GM19043 (cell line): ENCODE data around the gene TWNK.
"Not testable (repeated sequence)": the region's sequence is repeated elsewhere in the genome, so short reads cannot be mapped to it uniquely, and the experiment has no call there.

Experiments used
- ATAC-seq: cut with Tn5 transposase; IDR thresholded peaks from one replicate; pipeline ENCODE4 v1.9.1; 2021; ENCODE audit warnings: low read depth; ENCODE audit not compliant: unreplicated experiment

Gene TWNK

DNA sequence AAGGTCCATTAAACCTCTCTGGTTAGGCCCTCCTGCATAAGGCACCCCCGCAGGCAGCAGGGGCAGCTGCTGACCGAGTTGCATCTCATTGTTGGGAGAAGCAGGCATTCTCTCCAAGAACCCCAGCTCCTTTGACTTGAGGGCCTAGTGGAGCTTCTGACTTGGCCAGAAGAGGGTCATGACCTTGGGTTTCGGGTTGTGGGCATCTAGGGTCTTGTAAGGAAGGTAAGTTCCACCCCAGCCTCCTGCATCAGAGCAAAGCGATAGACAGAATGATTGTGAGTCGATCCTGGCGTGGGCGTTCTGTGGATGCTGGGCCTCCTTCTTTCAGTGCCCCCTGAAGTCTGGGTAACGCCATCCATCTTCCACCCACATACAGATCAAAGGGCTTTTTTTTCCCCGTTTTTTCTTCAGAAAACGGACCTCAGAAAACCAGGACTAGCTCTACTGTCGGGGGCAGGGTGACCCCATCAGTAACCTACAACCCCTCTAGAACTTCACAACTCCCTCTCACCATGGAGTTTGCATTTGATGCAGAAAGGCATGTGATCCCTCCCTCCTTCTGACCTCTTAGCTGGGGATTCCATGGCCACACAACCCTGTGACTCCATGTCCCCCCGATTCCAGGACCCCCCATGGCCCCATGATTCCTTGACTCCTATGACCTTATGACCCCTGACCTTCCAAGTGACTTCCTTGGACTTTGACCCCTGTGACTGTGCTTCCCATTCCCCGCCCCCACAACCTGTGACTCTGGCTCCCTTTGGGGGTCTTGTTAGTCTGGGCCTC is 15.0 kb upstream of the TWNK start:
- no peak for ATAC-seq

DNA sequence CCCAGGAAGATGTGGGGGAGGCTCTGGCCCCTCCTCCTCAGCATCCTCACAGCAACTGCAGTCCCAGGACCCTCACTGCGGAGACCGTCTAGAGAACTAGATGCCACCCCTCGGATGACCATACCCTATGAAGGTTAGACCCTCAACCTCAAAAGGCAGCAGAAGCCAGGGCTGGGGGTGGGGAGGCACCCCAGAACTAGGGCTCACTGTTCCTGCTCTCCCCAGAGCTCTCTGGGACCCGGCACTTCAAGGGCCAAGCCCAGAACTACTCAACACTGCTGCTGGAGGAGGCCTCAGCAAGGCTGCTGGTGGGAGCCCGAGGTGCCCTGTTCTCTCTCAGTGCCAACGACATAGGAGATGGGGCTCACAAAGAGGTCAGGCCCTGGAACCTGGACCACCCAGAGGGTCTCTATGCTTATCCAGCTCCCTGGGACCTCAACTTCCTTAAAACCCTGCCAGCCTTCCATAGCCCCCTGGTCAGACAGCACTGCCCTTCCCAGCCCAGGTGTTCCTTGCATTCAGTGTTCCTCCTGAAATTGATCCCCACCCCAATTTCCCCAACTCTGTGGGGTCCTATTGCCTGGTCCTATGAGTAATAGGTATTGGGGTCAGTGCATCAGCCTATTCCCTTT is 14.3 kb upstream of the TWNK start:
- ATAC-seq: no peak

DNA sequence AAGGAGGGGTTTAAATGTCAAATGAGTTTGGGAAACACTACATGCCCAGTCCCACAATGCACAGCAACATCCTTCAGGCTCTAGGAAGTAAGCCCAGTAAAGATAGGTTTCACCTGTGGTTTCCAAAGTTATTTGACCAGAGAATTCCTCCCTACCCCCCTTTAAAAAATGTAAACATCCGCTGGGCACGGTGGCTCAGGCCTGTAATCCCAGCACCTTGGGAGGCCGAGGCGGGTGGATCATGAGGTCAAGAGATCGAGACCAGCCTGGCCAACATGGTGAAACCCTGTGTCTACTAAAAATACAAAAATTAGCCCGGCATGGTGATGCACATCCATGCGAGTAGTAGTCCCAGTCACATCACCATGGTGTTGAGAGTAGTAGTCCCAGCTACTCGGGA is 11.9 kb upstream of the TWNK start:
- not testable (repeated sequence) for ATAC-seq

DNA sequence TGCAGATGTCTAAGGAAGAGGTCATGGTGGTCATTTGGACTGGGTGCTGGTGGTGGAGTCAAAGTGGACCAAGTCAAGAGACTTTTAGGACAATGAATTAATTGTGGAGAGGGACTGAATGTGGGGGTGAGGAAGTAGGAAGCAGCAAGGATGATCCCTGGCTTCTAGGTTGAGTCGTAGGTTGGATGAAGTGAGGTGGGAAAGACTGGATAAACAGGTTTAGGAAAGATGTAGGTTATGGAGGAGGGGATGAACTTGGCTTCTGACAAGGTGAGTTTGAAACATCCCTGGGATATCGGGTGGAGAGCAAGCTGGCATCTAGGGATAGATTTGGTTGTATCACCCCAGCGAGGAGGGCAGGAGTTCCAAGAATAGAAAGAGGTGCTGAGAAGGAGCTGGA is 10.4 kb upstream of the TWNK start:
- ATAC-seq: no peak

DNA sequence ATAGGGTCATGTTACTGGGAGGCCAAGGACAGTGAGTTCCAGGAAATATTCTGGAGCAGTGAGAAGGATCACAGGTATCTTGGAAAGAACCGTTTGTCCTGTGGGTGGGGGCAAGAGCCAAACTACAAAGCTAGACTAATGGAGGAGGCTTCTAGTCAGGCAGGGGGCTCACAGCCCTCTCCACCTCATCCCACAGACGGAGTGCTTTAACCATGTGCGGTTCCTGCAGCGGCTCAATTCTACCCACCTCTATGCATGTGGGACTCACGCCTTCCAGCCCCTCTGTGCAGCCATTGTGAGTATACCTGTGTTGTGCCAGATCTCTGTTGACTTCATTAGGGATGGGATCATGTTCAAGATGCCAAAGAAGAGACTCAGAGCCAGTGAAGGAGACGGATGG is 9.9 kb upstream of the TWNK start:
- ATAC-seq: no peak

DNA sequence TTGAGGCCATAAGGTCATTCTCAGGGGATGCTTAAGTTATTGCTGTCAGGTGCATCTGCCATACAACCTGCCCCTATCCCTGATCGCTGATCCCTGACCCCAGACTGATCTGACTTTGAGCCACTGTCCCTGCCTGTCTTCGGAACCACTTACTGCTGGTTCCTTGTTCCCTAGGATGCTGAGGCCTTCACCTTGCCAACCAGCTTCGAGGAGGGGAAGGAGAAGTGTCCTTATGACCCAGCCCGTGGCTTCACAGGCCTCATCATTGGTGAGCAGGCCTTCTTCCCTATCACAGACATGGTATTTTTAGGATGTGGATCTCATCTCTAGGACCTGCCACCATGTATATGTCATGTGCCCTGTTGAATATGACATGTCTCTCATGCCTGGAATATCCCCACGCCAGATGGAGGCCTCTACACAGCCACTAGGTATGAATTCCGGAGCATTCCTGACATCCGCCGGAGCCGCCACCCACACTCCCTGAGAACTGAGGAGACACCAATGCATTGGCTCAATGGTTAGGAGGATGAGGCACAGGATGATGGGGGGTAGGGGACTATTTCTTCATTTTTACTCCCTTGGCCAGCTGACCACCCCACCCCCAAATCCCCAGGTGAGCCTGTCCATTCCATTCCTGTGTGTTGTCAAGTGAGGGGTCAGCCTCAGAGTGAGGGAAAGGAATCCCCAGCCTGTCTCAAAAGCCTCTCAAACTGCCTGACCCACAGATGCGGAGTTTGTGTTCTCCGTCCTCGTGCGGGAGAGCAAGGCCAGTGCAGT is 9.0 kb upstream of the TWNK start:
- ATAC-seq: no peak

DNA sequence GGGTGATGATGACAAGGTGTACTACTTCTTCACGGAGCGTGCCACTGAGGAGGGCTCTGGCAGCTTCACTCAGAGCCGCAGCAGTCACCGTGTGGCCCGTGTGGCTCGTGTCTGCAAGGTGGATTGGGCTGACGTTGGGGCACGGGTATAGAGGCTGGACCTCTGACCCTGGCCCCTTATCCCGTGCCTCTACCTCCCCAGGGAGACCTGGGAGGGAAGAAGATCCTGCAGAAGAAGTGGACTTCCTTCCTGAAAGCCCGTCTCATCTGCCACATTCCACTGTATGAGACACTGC is 8.5 kb upstream of the TWNK start:
- ATAC-seq: no peak

DNA sequence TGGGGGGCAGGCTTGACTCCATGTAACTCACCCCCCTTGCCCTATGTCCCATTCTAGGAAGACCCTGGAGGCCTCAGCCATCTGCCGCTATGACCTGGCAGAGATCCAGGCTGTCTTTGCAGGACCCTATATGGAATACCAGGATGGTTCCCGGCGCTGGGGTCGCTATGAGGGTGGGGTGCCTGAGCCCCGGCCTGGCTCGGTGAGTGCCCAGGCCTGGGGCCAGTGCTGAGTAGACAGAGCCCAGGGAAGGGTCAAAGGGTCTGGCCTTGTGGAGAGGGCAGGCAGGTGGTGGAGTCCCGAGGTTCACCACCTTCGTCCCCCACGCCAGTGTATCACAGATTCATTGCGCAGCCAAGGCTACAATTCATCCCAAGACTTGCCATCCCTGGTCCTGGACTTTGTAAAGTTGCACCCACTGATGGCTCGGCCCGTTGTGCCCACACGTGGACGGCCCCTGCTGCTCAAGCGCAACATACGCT is 7.5 kb upstream of the TWNK start:
- ATAC-seq: no peak

DNA sequence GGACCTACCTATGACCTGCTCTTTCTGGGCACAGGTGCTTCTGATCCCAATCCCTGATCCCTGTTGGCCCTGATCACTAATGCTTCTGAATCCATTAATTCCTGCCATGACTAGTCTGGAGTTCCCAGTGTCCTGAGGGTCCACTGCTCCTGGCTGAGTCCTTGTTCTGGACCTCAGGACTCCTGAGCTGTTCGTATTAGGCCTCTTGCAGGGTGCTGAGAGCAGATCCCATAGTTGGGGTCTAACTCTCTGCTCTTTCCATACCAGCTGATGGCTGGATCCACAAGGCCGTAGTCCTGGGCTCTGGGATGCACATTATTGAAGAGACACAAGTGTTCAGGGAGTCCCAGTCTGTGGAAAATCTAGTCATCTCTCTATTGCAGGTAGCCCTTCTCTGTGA is 7.0 kb upstream of the TWNK start:
- ATAC-seq: no peak

DNA sequence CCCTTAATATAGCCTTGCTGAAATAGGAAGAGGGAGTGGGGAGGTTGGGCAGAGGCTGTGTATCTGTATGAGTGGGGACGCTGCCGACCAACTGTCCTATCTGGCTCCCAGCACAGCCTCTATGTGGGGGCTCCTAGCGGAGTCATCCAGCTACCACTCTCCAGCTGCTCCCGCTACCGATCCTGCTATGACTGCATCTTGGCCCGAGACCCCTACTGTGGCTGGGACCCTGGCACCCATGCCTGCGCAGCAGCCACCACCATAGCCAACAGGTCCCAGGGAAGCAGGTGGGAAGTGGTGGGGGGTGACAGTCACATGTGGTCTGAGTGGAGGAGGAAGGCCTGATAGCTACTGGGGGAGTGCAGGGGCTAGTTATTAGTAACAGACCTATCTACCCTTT is 6.6 kb upstream of the TWNK start:
- no peak for ATAC-seq

DNA sequence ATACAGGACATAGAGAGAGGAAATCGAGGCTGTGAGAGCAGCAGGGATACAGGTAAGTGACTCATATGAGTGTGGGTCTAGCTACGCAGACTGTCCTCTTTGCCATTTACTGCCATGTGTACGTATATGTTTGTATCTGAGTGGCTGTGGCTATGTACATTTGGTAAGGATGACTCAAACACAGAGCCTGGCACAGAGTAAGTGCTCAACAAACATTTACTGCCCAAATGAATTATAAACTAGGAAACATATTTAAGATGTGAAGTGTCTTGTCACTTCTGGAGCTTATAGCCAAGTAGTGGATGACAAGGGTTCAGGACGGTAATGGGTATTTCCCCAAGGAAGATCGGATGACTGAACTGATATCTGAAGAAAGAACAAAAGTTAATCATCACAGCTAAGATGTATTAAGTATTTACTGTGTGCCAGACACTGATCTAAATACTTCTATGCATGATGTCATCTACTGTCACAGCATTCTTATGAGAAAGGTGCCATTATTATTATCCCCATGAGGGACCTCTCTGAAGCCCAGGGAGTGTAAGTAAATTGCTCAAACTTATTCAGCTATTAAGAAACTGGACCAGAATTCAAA is 6.1 kb upstream of the TWNK start:
- ATAC-seq: no peak

DNA sequence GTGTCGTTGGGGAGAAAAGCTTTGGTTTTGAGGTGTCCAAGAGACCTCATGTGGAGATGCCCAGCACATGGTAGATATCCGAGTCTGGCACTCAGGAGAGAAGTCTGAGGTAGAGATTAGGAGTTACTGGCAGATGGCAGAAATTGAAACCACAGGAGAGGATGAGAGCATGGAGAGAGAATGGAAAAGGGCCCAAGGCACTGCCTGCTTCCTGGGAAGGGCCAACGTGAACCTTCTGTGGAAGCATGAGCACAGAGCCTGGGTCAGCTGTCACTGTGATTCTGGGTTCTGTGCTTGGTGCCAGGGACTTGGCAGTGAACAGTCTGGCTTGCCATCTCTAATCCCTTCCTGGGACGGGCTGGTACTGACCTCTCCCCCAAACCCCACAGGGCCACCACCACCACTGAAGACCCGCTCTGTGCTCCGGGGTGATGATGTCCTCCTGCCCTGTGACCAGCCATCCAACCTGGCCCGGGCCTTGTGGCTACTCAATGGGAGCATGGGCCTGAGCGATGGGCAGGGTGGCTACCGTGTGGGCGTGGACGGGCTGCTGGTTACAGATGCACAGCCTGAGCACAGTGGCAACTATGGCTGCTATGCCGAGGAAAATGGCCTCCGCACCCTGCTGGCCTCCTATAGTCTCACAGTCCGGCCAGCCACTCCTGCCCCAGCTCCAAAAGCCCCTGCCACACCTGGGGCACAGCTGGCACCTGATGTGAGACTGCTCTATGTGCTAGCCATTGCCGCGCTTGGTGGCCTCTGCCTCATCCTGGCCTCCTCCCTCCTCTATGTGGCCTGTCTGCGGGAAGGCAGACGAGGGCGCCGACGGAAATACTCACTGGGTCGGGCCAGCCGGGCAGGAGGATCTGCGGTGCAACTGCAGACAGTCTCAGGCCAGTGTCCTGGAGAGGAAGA is 4.2 kb upstream of the TWNK start:
- no peak for ATAC-seq

DNA sequence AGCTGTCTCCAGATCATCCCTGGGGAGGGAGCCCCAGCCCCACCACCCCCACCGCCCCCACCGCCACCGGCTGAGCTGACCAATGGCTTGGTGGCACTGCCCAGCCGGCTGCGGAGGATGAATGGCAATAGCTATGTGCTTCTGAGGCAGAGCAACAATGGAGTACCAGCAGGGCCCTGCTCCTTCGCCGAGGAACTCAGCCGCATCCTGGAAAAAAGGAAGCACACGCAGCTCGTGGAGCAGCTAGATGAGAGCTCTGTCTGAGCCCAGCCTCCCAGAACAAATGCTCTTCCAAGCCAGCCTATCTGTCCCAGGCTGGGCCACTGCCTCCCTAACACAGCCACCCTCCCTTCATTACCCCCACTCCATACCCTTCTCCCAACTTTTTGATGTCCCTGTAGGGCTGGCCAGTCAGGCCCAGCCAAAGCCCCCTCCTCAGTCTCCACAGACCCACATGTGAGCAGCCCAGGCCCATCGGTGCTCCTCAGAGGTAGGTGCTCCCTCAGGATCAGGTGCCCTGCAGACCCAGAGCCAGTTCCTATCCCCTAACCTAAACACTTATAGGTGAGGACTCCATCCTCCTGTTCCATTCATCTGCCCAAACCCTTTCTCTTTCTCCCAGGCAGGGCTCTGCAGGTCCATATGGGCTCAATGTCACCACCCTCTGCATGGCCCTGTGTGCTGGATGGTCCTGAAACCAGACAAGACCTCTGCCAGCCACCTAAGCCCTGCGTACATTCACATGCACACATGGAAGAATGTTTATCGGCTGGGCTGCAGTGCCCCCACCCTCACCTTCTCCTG is 3.3 kb upstream of the TWNK start:
- no peak for ATAC-seq

DNA sequence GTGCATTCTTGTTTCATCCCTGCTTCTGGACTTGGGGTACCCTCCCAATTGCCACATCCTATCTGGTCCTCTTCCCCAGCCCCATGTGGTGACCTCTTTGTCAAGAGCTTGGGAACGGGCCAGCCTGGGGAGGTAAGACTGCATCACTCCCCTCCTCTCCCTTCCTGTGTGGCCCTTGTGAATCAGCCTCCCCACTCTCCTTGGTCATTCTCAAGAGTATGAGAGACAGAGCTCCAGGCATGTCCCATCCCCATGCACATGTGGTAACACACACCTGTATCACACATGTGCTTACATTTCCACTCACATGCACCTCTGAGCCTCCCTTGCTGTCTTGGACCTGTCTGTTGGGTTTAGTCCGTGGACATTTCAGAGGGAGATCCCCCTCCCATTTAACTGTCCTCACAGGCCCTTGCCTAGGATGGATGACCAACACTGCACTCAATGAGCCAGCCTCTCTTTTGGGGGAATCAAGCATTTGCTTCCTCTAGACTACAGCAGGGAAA is 2.6 kb upstream of the TWNK start:
- ATAC-seq: no peak

DNA sequence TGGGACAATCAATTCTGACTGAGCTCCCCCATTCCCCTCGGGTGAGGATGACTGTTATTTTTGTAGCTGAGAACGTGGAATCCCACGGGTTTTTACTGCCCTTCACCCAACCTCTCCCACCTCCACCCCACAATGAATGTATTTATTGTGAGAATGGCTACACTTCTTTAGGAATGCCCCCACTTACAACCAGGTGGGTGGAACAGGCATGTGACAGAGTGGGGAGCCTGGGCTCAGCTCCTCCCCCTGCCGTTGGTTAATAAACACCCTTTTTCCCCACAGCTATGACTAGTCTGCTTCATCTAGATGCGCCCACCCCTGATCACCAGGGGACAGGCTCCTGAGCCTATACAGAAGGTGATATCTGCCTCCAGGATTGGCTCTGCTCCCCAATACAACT is 2.0 kb upstream of the TWNK start:
- ATAC-seq: no peak

DNA sequence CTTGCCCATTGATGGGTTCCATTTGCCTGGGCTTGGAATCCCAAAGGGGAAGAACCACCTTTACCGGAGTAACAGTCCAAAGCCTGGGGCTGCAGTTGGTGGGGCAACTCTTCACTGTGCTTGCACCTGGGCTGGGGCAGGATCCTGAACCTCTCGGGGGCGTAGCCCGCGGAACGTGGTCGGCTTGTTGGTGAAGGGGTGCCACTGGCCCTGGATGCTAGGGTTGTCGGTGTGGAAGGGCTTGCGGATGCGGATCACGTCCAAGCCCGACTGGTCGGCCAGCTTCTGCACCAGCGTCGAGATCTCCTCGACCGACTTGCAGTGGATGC is 756 bp upstream of the TWNK start:
- ATAC-seq: no peak

DNA sequence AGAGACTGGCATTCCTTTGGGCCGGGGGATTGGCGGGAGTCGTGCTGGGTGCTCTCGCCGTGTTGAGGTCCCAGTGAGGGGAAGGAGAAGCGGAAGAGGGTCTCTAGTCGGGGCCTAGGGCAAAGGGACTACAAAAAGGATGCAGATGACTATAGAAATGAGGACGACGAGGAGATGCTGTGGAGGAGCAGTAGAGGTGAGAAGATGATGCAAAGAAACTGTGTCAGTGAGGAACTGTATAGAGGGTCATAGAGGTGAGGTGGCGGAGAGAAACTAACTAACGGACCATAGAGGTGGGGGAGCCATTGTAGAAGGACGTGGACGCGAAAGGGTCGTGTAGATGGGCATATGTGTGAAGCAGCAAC is 324 bp downstream of the TWNK start:
- no peak for ATAC-seq

DNA sequence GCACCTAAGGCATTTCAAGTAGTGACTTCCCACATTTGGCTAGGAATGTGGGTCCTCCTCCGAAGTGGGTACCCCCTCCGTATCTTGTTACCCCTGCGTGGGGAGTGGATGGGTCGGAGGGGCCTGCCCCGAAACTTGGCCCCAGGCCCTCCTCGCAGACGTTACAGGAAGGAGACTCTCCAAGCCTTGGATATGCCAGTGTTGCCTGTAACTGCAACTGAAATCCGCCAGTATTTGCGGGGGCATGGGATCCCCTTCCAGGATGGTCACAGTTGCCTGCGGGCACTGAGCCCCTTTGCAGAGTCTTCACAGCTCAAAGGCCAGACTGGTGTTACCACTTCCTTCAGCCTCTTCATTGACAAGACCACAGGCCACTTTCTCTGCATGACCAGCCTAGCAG is 823 bp downstream of the TWNK start:
- ATAC-seq: no peak

DNA sequence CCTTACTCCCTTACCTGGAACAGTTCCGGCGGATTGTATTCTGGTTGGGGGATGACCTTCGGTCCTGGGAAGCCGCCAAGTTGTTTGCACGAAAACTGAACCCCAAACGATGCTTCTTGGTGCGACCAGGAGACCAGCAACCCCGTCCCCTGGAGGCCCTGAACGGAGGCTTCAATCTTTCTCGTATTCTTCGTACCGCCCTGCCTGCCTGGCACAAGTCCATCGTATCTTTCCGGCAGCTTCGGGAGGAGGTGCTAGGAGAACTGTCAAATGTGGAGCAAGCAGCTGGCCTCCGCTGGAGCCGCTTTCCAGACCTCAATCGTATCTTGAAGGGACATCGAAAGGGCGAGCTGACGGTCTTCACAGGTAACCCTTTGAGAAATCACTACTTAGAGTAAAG is 1.7 kb downstream of the TWNK start:
- ATAC-seq: no peak
